GM23248 (cell line): Measurements from ENCODE around the gene TSPAN4. TPM values are rescaled to one million over a fixed set of nuclear protein-coding genes. Genes with fewer than 3 reads are reported as not detected.
A peak's percentile ranks its signal among the peaks of the same experiment; 100 is the strongest.

Experiments
- DNase-seq: peaks from one replicate; pipeline ENCODE4 v3.0.0-alpha.2; 2015
- H2AFZ ChIP-seq: fragments of 200-600 bp; sonication (generic); 2 replicates; pipeline ENCODE4 v1.6.1; 2016; ENCODE audit warnings: antibody characterized with exemption
- H3F3A ChIP-seq: fragments of 200-600 bp; sonication (generic); 2 replicates; pipeline ENCODE4 v1.6.1; 2016; ENCODE audit warnings: mild to moderate bottlenecking, antibody characterized with exemption, mixed run types; ENCODE audit not compliant: insufficient read depth
- H3K27ac ChIP-seq: fragments of 200-600 bp; sonication (generic); 2 replicates; pipeline ENCODE4 v1.5.1; 2016; ENCODE audit warnings: mild to moderate bottlenecking
- H3K27me3 ChIP-seq: fragments of 200-600 bp; sonication (generic); replicated peaks from 2 replicates; pipeline ENCODE4 v1.6.1; 2016; ENCODE audit warnings: mild to moderate bottlenecking; ENCODE audit not compliant: insufficient read depth
- H3K36me3 ChIP-seq: fragments of 200-600 bp; sonication (generic); 2 replicates; pipeline ENCODE4 v1.6.1; 2016; ENCODE audit warnings: low read depth, mild to moderate bottlenecking
- H3K4me1 ChIP-seq: fragments of 200-600 bp; sonication (generic); 2 replicates; pipeline ENCODE4 v1.6.1; 2016; ENCODE audit warnings: mild to moderate bottlenecking; ENCODE audit not compliant: insufficient read depth
- H3K4me2 ChIP-seq: fragments of 200-600 bp; sonication (generic); one replicate; pipeline ENCODE4 v1.6.1; 2016; ENCODE audit warnings: mild to moderate bottlenecking; ENCODE audit not compliant: unreplicated experiment
- H3K4me3 ChIP-seq: fragments of 200-600 bp; sonication (generic); 2 replicates; pipeline ENCODE4 v1.5.1; 2016; ENCODE audit warnings: mild to moderate bottlenecking
- H3K79me2 ChIP-seq: fragments of 200-600 bp; sonication (generic); 2 replicates; pipeline ENCODE4 v1.6.1; 2016; ENCODE audit warnings: mild to moderate bottlenecking; ENCODE audit not compliant: insufficient read depth
- H3K9ac ChIP-seq: fragments of 200-600 bp; sonication (generic); 2 replicates; pipeline ENCODE4 v1.6.1; 2016; ENCODE audit warnings: mild to moderate bottlenecking
- H3K9me2 ChIP-seq: fragments of 200-600 bp; sonication (generic); 2 replicates; pipeline ENCODE4 v1.6.1; 2016; ENCODE audit warnings: mixed run types, mild to moderate bottlenecking, moderate library complexity; ENCODE audit not compliant: insufficient read depth
- H3K9me3 ChIP-seq: fragments of 200-600 bp; sonication (generic); one replicate; pipeline ENCODE4 v1.6.1; 2017; ENCODE audit warnings: low read depth
- H4K20me1 ChIP-seq: fragments of 200-600 bp; sonication (generic); 2 replicates; pipeline ENCODE4 v1.6.0; 2016; ENCODE audit not compliant: insufficient read depth
- EZH2 ChIP-seq: fragments of 200-600 bp; sonication (generic); IDR thresholded peaks from 2 replicates; pipeline ENCODE4 v1.6.1; 2018; ENCODE audit warnings: antibody characterized with exemption, mild to moderate bottlenecking; ENCODE audit not compliant: insufficient read depth, poor library complexity, severe bottlenecking
- EZH2phosphoT487 ChIP-seq: fragments of 200-600 bp; sonication (generic); IDR thresholded peaks from 2 replicates; pipeline ENCODE4 v1.6.1; 2018; ENCODE audit warnings: antibody characterized with exemption, moderate library complexity, mild to moderate bottlenecking, low read depth; ENCODE audit not compliant: insufficient read depth
- WGBS, 2 experiments: methylation state at CpG; one replicate each; pipeline ENCODE4 v1.1.6; 2015 to 2017; ENCODE audit warnings: low lambda C conversion rate in 2 of 2, low coverage in 1 of 2; ENCODE audit errors: missing lambda C conversion rate in 2 of 2; 5-methylcytosine and 5-hydroxymethylcytosine counted together
- in situ Hi-C: fragments of 300-500 bp; cut with MboI; formaldehyde crosslinking; loops from 2 replicates; pipeline ENCODE4 v1.15.0; 2020
- polyA plus RNA-seq: library from polyadenylated mRNA; unstranded; fragments of >200 nt; fragmentation: Nextera tagmentation; extraction: Ambion mirVana; gene quantifications from 2 replicates; pipeline ENCODE4 v1.2.1, GENCODE V29; 2016
- total RNA-seq: library from RNA; depleted of rRNA; stranded (reverse); fragments of >200 nt; shearing (Covaris generic); gene quantifications from 2 replicates; pipeline ENCODE4 v1.2.3, GENCODE V29; 2014

The TSPAN4 gene
- total and polyA plus RNA-seq, 2 experiments from 2014 or later: 343 to 393 TPM

GRCh38 chr11:836274-836673, 6.4 kb upstream of the TSPAN4 start:
- Histone ChIP-seq H3K9me2 (no peaks in the 10 kb centered on the region), H3K4me2 (no peak overlapping the region), H2AFZ (no peak overlapping the region), H4K20me1 (no peaks in the 10 kb centered on the region), H3K27ac (no peak overlapping the region), H3F3A (peaks cover 21% of the 10 kb centered on the region), H3K9ac (no peak overlapping the region), H3K36me3 (peaks cover 17% of the 10 kb centered on the region), H3K79me2 (peaks cover 69% of the 10 kb centered on the region), H3K4me3 (no peak overlapping the region), H3K9me3 (no peaks in the 10 kb centered on the region), H3K27me3 (no peaks in the 10 kb centered on the region), H3K4me1 (peaks cover 17% of the 10 kb centered on the region; the same call in 1 of the 2 replicates)
- 90 to 93% methylated on average over 12 to 13 of the region's 14 CpGs for WGBS, 2 experiments
- in situ Hi-C loops: no loop called here
- TF ChIP-seq EZH2phosphoT487 (no peak), EZH2 (no peak)
- no peak for DNase-seq

- Histone ChIP-seq H3K79me2 (peaks cover 73% of the 10 kb centered on the region), H3K4me3 (no peak overlapping the region), H3K4me1 (peaks cover 16% of the 10 kb centered on the region; the same call in 1 of the 2 replicates), H3K4me2 (no peak overlapping the region), H3K9me3 (no peaks in the 10 kb centered on the region), H3K27ac (no peak overlapping the region), H4K20me1 (no peaks in the 10 kb centered on the region), H3F3A (peaks cover 21% of the 10 kb centered on the region), H3K9me2 (no peaks in the 10 kb centered on the region), H3K27me3 (no peaks in the 10 kb centered on the region), H2AFZ (no peak overlapping the region), H3K36me3 (peaks cover 17% of the 10 kb centered on the region), H3K9ac (0 out of 2 replicates have a peak overlapping the region, but pooled peaks have one; percentile 5)
- DNase-seq: no peak
- in situ Hi-C loops: no loop called here
- WGBS, 2 experiments: 90 to 91% methylated on average over 9 of the region's 9 CpGs
- TF ChIP-seq EZH2phosphoT487 (no peak), EZH2 (no peak)
Observed at GRCh38 chr11:836700-837099, 6.0 kb upstream of the TSPAN4 start.

- TF ChIP-seq EZH2phosphoT487: no peak
- TF ChIP-seq EZH2: no peak
- Histone ChIP-seq H3K27me3 (no peaks in the 10 kb centered on the region), H3F3A (peaks cover 21% of the 10 kb centered on the region), H3K36me3 (peaks cover 17% of the 10 kb centered on the region), H2AFZ (no peak overlapping the region), H4K20me1 (no peaks in the 10 kb centered on the region), H3K9me3 (no peaks in the 10 kb centered on the region), H3K79me2 (peaks cover 80% of the 10 kb centered on the region), H3K9me2 (no peaks in the 10 kb centered on the region), H3K27ac (no peak overlapping the region), H3K4me3 (no peak overlapping the region), H3K4me1 (peaks cover 9% of the 10 kb centered on the region; the same call in 1 of the 2 replicates), H3K9ac (0 out of 2 replicates have a peak overlapping the region, but pooled peaks have one; percentile 5), H3K4me2 (no peak overlapping the region)
- WGBS, 2 experiments: 79 to 82% methylated on average over 21 to 22 of the region's 22 CpGs
- in situ Hi-C loops: no loop called here
- DNase-seq: no peak
Observed at GRCh38 chr11:837189-837989, 5.3 kb upstream of the TSPAN4 start.

- no peak for DNase-seq
- H3K36me3 ChIP-seq: peaks cover 17% of the 10 kb centered on the region
- peaks cover 81% of the 10 kb centered on the region for H3K79me2 ChIP-seq
- H3K9ac ChIP-seq: no peak overlapping the region
- H3F3A ChIP-seq: peaks cover 21% of the 10 kb centered on the region
- in situ Hi-C loops: no loop called here
- H3K4me2 ChIP-seq: no peak overlapping the region
- TF ChIP-seq EZH2phosphoT487 (no peak), EZH2 (no peak)
- H4K20me1 ChIP-seq: no peaks in the 10 kb centered on the region
- H3K4me3 ChIP-seq: no peak overlapping the region
- no peak overlapping the region for H2AFZ ChIP-seq
- peaks cover 8% of the 10 kb centered on the region; the same call in 1 of the 2 replicates for H3K4me1 ChIP-seq
- H3K9me3 ChIP-seq: no peaks in the 10 kb centered on the region
- 61 to 68% methylated on average over 7 to 8 of the region's 8 CpGs for WGBS, 2 experiments
- no peaks in the 10 kb centered on the region for H3K9me2 ChIP-seq
- no peak overlapping the region for H3K27ac ChIP-seq
- no peaks in the 10 kb centered on the region for H3K27me3 ChIP-seq
Observed at GRCh38 chr11:837990-838307, 4.7 kb upstream of the TSPAN4 start.
